Psoas muscle (tissue), 8 donors: Measurements from ENCODE around the gene NR5A1. TPM values are rescaled to one million over a fixed set of nuclear protein-coding genes. Genes with fewer than 3 reads are reported as not detected.

Source experiments
- ATAC-seq, 4 donors: fragments of 200-7000 bp; cut with Tn5 transposase; one replicate each; pipeline ENCODE4 v1.9.1; 2020; ENCODE audit warnings: moderate library complexity in 3 of 4, mild to moderate bottlenecking in 2 of 4
- DNase-seq, 2 donors: peaks; one replicate each; pipeline ENCODE4 v3.0.0-alpha.2; 2020
- H3K27ac ChIP-seq: fragments of 200-600 bp; one replicate; pipeline ENCODE4 v1.8.0; 2022
- H3K27me3 ChIP-seq, 3 donors: fragments of 200-600 bp in 1 of 3; one replicate each; pipeline versions ENCODE4 v1.6.1 to v1.8.0; 2013 to 2022; ENCODE audit warnings: low read length in 2 of 3, mild to moderate bottlenecking in 2 of 3, moderate library complexity in 1 of 3; ENCODE audit not compliant: insufficient read depth in 3 of 3
- H3K36me3 ChIP-seq, 2 donors: fragments of 200-600 bp in 1 of 2; one replicate each; pipeline versions ENCODE4 v1.6.1 to v1.8.0; 2013 to 2022; ENCODE audit warnings: low read depth in 1 of 2, mild to moderate bottlenecking in 1 of 2, moderate library complexity in 1 of 2; ENCODE audit not compliant: insufficient read depth in 1 of 2
- H3K4me1 ChIP-seq: fragments of 200-600 bp; one replicate; pipeline ENCODE4 v1.8.0; 2022
- H3K4me3 ChIP-seq: fragments of 200-600 bp; one replicate; pipeline ENCODE4 v1.8.0; 2022; ENCODE audit warnings: mild to moderate bottlenecking
- H3K9me3 ChIP-seq: fragments of 200-600 bp; one replicate; pipeline ENCODE4 v1.8.0; 2022
- CTCF ChIP-seq: fragments of 200-600 bp; IDR thresholded peaks from one replicate; pipeline ENCODE4 v1.8.0; 2022; ENCODE audit warnings: antibody characterized with exemption
- WGBS, 3 donors: extraction: QIAGEN DNeasy Blood & Tissue Kit; methylation state at CpG; one replicate each; pipeline versions ENCODE4 v1.1.6 to v1.1.7; 2013; 5-methylcytosine and 5-hydroxymethylcytosine counted together
- intact Hi-C, 2 donors: fragments of 100-400 bp; cut with DNase I; formaldehyde crosslinking; loops; one replicate each; pipeline versions ENCODE4 v1.11.0 to v1.14.2; 2022
- polyA plus RNA-seq, 3 donors: library from polyadenylated mRNA; stranded (reverse); fragments of 200-250 nt; gene quantifications; one replicate each; pipeline ENCODE4 v1.2.3, GENCODE V29; 2013
- total RNA-seq, 4 donors: library from RNA; stranded (reverse); fragmentation: NEBNext Ultra II Directional in 2 of 4; extraction: Animal tissue kit (Norgen Biotek cat#: 25700) in 2 of 4; gene quantifications; one replicate each; pipeline versions ENCODE4 v1.2.1 to v1.2.4, GENCODE V29; 2021 to 2023
- donor health status: healthy with polysubstance abuse.
- donor health status: DM: no; HTN: no; CAD: no; lungs with moderate emphysema.
- donor health status: Bipolar disorder and iron deficiency.
- donor health status: healthy.
- donor health status: DM: yes; HTN: yes; CAD: no.
- donor health status: DM: no; HTN: no; CAD: no.
- donor health status: DM: no; HTN: no; CAD: no.
- donor health status: DM: yes; HTN: yes; CAD: no.

Gene NR5A1
- total and polyA plus RNA-seq, 7 donors, result 0.01 to 0.75 (median 0.35) TPM; not detected in 3

GRCh38 chr9:124487260-124488182 is 19.7 kb downstream of the NR5A1 start:
- Histone ChIP-seq H3K27me3 (peaks cover 0 to 51% (median 17%) of the 10 kb centered on the region in 3 donors), H3K4me3 (no peak overlapping the region), H3K36me3 (no peaks in the 10 kb centered on the region), H3K9me3 (no peaks in the 10 kb centered on the region), H3K27ac (no peak overlapping the region), H3K4me1 (no peaks in the 10 kb centered on the region)
- TF ChIP-seq CTCF, result no peak
- DNase-seq, result no peak
- WGBS, 3 donors, result 26 to 33% (median 33%) methylated on average over 40 of the region's 40 CpGs
- ATAC-seq, result no peak
- intact Hi-C loops, result no loop called here

GRCh38 chr9:124486778-124487259 is 20.4 kb downstream of the NR5A1 start:
- Histone ChIP-seq H3K27ac (no peak overlapping the region), H3K4me1 (no peaks in the 10 kb centered on the region), H3K4me3 (no peak overlapping the region), H3K36me3 (no peaks in the 10 kb centered on the region), H3K9me3 (no peaks in the 10 kb centered on the region), H3K27me3 (peaks cover 0 to 58% (median 17%) of the 10 kb centered on the region in 3 donors)
- intact Hi-C loops, result no loop called here
- TF ChIP-seq CTCF, result no peak
- no peak for DNase-seq
- WGBS, 3 donors, result 40 to 45% (median 44%) methylated on average over 17 of the region's 17 CpGs
- no peak for ATAC-seq

- Histone ChIP-seq H3K27me3 (peaks cover 0 to 61% (median 17%) of the 10 kb centered on the region in 3 donors), H3K4me3 (no peak overlapping the region)
- DNase-seq, result no peak
Observed at GRCh38 chr9:124485936-124486335, 21.3 kb downstream of the NR5A1 start.

GRCh38 chr9:124485201-124485600 is 22.0 kb downstream of the NR5A1 start:
- 38 to 43% (median 42%) methylated on average over 12 to 13 of the region's 13 CpGs for WGBS, 3 donors
- ATAC-seq (no peak), DNase-seq (no peak)
- Histone ChIP-seq H3K4me3 (no peak overlapping the region), H3K9me3 (no peaks in the 10 kb centered on the region), H3K27me3 (peaks cover 0 to 64% (median 17%) of the 10 kb centered on the region in 3 donors), H3K36me3 (no peaks in the 10 kb centered on the region), H3K4me1 (no peaks in the 10 kb centered on the region), H3K27ac (no peak overlapping the region)
- intact Hi-C loops, result no loop called here
- TF ChIP-seq CTCF, result no peak

More at GRCh38 chr9:124485936-124486335, 21.3 kb downstream of the NR5A1 start:
- H3K9me3 ChIP-seq, result no peaks in the 10 kb centered on the region
- H3K36me3 ChIP-seq, result no peaks in the 10 kb centered on the region
- WGBS, 3 donors, result 39 to 53% (median 46%) methylated on average over 15 of the region's 15 CpGs
- H3K4me1 ChIP-seq, result no peaks in the 10 kb centered on the region
- no peak overlapping the region for H3K27ac ChIP-seq
- intact Hi-C loops, result no loop called here
- no peak for ATAC-seq
- no peak for TF ChIP-seq CTCF
